MM.1S (cell line): Measurements from ENCODE around the gene ERI3.

Source experiments
- DNase-seq: peaks from one replicate; pipeline ENCODE4 v3.0.0-alpha.2; 2015
- H2AFZ ChIP-seq: fragments of 300-600 bp; sonication (generic); 2 replicates; pipeline ENCODE4 v1.6.0; 2016; ENCODE audit warnings: antibody characterized with exemption, low read length
- H3F3A ChIP-seq: fragments of 300-600 bp; sonication (generic); 2 replicates; pipeline ENCODE4 v1.6.1; 2016; ENCODE audit warnings: mild to moderate bottlenecking, antibody characterized with exemption, low read length, moderate library complexity, mixed read lengths; ENCODE audit not compliant: insufficient read depth
- H3K27ac ChIP-seq: fragments of 300-600 bp; sonication (generic); 2 replicates; pipeline ENCODE4 v1.5.1; 2016; ENCODE audit warnings: mild to moderate bottlenecking, low read length
- H3K27me3 ChIP-seq: fragments of 300-600 bp; sonication (generic); replicated peaks from 2 replicates; pipeline ENCODE4 v1.6.0; 2016; ENCODE audit warnings: low read length; ENCODE audit not compliant: insufficient read depth
- H3K36me3 ChIP-seq: fragments of 300-600 bp; sonication (generic); replicated peaks from 2 replicates; pipeline ENCODE4 v1.6.1; 2016; ENCODE audit warnings: mild to moderate bottlenecking, low read length, mixed read lengths; ENCODE audit not compliant: insufficient read depth
- H3K4me1 ChIP-seq: fragments of 300-600 bp; sonication (generic); 2 replicates; pipeline ENCODE4 v1.6.1; 2016; ENCODE audit warnings: low read length, mixed read lengths
- H3K4me2 ChIP-seq: fragments of 300-600 bp; sonication (generic); 2 replicates; pipeline ENCODE4 v1.6.0; 2016; ENCODE audit warnings: low read depth, low read length
- H3K4me3 ChIP-seq: fragments of 300-600 bp; sonication (generic); 2 replicates; pipeline ENCODE4 v1.5.1; 2016; ENCODE audit warnings: low read length, mixed read lengths
- H3K79me2 ChIP-seq: fragments of 300-600 bp; sonication (generic); 2 replicates; pipeline ENCODE4 v1.6.1; 2016; ENCODE audit warnings: mixed run types, low read length, mixed read lengths
- H3K9ac ChIP-seq: fragments of 300-600 bp; sonication (generic); 2 replicates; pipeline ENCODE4 v1.6.1; 2016; ENCODE audit warnings: low read length, mixed read lengths
- H3K9me2 ChIP-seq: fragments of 300-600 bp; sonication (generic); replicated peaks from 2 replicates; pipeline ENCODE4 v1.6.1; 2016; ENCODE audit warnings: mild to moderate bottlenecking, low read length, mixed read lengths; ENCODE audit not compliant: insufficient read depth
- H3K9me3 ChIP-seq: fragments of 300-600 bp; sonication (generic); replicated peaks from 2 replicates; pipeline ENCODE4 v1.6.1; 2016; ENCODE audit warnings: mild to moderate bottlenecking, low read length, mixed read lengths; ENCODE audit not compliant: insufficient read depth
- H4K20me1 ChIP-seq: fragments of 300-600 bp; sonication (generic); 2 replicates; pipeline ENCODE4 v1.6.1; 2016; ENCODE audit warnings: mild to moderate bottlenecking, low read length, moderate library complexity, mixed read lengths; ENCODE audit not compliant: insufficient read depth
- EZH2 ChIP-seq: fragments of 300-600 bp; sonication (generic); optimal IDR thresholded peaks from 2 replicates; pipeline ENCODE3; 2017; ENCODE audit warnings: low read depth, mild to moderate bottlenecking, antibody characterized with exemption, low read length, mixed read lengths
- EZH2phosphoT487 ChIP-seq: fragments of 300-600 bp; sonication (generic); IDR thresholded peaks from 2 replicates; pipeline ENCODE4 v1.6.1; 2018; ENCODE audit warnings: antibody characterized with exemption, low read length
- TF ChIP-seq, protein P1 (sequence below): fragments of 300-600 bp; sonication (generic); IDR thresholded peaks from 2 replicates; pipeline ENCODE4 v1.5.1; 2016; ENCODE audit warnings: antibody characterized with exemption, low read length, mixed read lengths

ERI3 gene

DNA sequence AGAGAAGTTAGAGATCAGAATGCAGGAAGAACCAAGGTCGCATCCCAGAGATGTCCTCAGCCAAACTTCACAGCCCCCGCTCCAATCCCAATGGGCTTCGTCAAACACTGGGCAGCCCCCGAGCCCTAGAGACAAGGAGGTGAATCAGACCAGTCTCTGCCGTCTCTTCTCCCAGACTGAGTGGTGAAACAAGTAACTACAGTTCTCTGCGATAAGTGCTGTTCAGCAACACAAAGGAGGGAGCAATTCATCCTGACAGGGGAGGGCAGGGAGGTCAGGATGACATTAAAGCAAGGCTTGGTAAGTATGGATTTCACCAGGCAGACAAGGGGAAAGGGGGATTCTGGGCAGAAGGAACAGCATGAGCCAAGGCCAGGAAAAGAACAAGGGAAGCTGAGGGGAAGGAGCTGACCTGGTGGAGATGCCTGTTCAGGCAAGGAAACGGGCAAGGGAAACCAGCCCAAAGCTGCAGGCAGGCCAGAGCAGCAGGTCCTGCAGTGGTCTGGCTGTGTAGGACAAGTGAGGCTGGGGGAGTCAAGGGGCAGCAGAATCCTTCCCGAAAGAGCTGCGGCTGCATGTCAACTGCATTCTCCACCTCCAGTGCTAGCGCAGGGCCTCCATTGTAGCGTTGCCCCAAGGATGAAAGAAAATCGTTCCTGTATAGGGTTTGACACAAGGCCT is 13.6 kb upstream of the ERI3 start:
- Histone ChIP-seq H3K79me2 (no peaks in the 10 kb centered on the region), H3K9ac (no peak overlapping the region), H3K36me3 (no peaks in the 10 kb centered on the region), H3F3A (no peaks in the 10 kb centered on the region), H3K4me1 (no peaks in the 10 kb centered on the region), H3K9me3 (no peaks in the 10 kb centered on the region), H3K9me2 (no peaks in the 10 kb centered on the region), H4K20me1 (no peaks in the 10 kb centered on the region), H2AFZ (no peak overlapping the region), H3K27ac (no peak overlapping the region), H3K4me3 (no peak overlapping the region), H3K4me2 (no peak overlapping the region), H3K27me3 (no peaks in the 10 kb centered on the region)
- no peak for DNase-seq
- TF ChIP-seq, protein P1, sequence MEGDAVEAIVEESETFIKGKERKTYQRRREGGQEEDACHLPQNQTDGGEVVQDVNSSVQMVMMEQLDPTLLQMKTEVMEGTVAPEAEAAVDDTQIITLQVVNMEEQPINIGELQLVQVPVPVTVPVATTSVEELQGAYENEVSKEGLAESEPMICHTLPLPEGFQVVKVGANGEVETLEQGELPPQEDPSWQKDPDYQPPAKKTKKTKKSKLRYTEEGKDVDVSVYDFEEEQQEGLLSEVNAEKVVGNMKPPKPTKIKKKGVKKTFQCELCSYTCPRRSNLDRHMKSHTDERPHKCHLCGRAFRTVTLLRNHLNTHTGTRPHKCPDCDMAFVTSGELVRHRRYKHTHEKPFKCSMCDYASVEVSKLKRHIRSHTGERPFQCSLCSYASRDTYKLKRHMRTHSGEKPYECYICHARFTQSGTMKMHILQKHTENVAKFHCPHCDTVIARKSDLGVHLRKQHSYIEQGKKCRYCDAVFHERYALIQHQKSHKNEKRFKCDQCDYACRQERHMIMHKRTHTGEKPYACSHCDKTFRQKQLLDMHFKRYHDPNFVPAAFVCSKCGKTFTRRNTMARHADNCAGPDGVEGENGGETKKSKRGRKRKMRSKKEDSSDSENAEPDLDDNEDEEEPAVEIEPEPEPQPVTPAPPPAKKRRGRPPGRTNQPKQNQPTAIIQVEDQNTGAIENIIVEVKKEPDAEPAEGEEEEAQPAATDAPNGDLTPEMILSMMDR = no peak
- TF ChIP-seq EZH2phosphoT487 (no peak), EZH2 (no peak)

DNA sequence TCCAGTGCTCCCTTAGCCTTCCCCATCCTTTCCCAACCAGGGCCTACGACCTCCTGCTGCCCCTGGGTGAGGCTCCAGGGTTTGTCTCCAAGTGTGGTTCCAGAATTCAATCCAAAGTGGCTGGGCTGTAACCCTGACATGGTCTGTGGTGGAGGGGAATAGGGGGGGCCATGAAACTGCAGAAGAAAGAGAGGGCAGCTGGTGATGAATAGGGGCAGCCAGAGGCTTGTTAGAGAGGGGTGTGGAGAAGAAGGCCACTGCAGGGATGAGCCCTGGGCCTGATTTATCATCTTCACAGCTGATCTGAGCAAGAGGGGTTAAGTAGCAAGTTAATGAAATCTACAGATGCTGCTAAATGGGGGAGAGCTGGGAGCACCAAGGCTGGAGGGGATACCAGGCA is 12.9 kb upstream of the ERI3 start:
- Histone ChIP-seq H3K9me2 (no peaks in the 10 kb centered on the region), H3K9me3 (no peaks in the 10 kb centered on the region), H3K9ac (no peak overlapping the region), H3K79me2 (no peaks in the 10 kb centered on the region), H3K4me2 (no peak overlapping the region), H3K4me3 (no peak overlapping the region), H3K36me3 (no peaks in the 10 kb centered on the region), H4K20me1 (no peaks in the 10 kb centered on the region), H2AFZ (no peak overlapping the region), H3K27ac (no peak overlapping the region), H3K27me3 (no peaks in the 10 kb centered on the region), H3F3A (no peaks in the 10 kb centered on the region), H3K4me1 (no peaks in the 10 kb centered on the region)
- no peak for DNase-seq
- TF ChIP-seq, protein P1 = no peak
- TF ChIP-seq EZH2phosphoT487 (no peak), EZH2 (no peak)

- DNase-seq = no peak
- TF ChIP-seq EZH2 (no peak), EZH2phosphoT487 (no peak)
- TF ChIP-seq, protein P1 = no peak
Observed at GRCh38 chr1:44366371-44366975, 11.4 kb upstream of the ERI3 start.

More at GRCh38 chr1:44366371-44366975, 11.4 kb upstream of the ERI3 start:
- H3K9me3 ChIP-seq = no peaks in the 10 kb centered on the region
- no peaks in the 10 kb centered on the region for H3F3A ChIP-seq
- H3K27me3 ChIP-seq = no peaks in the 10 kb centered on the region
- no peak overlapping the region for H3K27ac ChIP-seq
- H4K20me1 ChIP-seq = no peaks in the 10 kb centered on the region
- no peak overlapping the region for H3K9ac ChIP-seq
- H3K4me3 ChIP-seq = no peak overlapping the region
- no peak overlapping the region for H2AFZ ChIP-seq
- no peaks in the 10 kb centered on the region for H3K4me1 ChIP-seq
- no peaks in the 10 kb centered on the region for H3K36me3 ChIP-seq
- H3K79me2 ChIP-seq = no peaks in the 10 kb centered on the region
- no peak overlapping the region for H3K4me2 ChIP-seq
- no peaks in the 10 kb centered on the region for H3K9me2 ChIP-seq
